Measurements from ENCODE around the gene CDK14. TPM values are rescaled to one million over a fixed set of nuclear protein-coding genes. Genes with fewer than 3 reads are reported as not detected.
A peak's percentile ranks its signal among the peaks of the same experiment; 100 is the strongest.

The CDK14 gene
- 1 to 10 TPM in 2 of 4 donors, under 1 TPM in 2; 0.38 to 3.6 (median 1.3) TPM for total RNA-seq

DNA sequence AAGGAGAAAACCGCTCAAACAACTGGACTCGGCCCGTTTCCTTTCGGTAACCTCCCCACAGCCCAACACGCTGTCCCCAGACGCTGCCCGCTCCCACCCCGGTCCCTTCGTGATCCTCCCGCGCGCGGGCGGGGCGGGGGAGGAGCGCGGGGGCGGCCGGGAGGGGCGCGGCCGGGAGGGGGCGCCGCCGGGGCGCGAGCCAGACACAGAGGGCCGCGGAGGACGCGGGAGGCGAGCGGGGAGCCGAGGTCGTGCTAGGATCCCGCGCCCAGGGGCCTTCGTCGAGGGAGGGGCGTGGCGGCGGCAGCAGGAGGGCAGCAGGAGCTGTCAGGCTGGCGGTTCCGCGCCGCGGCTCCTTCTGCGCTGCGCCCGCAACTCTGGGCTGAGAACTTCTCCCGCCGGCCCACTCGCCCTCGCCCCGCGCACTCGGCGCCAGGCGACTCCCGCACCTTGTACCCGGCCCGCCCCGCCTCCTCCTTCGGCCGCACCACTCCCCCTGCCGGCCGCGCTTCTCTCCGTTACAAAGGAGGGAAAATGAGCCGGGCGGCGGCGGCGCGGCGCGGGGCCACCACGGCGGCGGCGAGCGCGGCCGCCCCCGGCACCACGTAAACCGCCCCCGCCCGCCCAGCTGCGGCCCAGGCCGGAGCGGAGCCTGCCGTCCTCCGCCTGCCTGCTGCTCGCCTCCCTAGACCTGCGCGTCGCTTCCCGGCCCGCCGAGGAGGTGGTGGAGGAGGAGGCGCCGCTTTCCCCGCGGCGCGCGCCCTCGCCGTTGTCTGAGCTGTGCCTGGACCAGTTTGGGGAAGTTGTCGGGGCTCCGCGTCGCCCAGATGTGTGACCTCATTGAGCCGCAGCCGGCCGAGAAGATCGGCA lies at the start of gene CDK14:
Gene CDK14, plus strand, starts transcription at position 521 of the 870 bp plus-strand sequence. Its CDS starts 307 bp downstream, at position 828.
- TF ChIP-seq POLR2A (IDR thresholded peaks at IDR 0.05) = peak in 1 of 4 donors; percentile 18
- TF ChIP-seq, protein P1, sequence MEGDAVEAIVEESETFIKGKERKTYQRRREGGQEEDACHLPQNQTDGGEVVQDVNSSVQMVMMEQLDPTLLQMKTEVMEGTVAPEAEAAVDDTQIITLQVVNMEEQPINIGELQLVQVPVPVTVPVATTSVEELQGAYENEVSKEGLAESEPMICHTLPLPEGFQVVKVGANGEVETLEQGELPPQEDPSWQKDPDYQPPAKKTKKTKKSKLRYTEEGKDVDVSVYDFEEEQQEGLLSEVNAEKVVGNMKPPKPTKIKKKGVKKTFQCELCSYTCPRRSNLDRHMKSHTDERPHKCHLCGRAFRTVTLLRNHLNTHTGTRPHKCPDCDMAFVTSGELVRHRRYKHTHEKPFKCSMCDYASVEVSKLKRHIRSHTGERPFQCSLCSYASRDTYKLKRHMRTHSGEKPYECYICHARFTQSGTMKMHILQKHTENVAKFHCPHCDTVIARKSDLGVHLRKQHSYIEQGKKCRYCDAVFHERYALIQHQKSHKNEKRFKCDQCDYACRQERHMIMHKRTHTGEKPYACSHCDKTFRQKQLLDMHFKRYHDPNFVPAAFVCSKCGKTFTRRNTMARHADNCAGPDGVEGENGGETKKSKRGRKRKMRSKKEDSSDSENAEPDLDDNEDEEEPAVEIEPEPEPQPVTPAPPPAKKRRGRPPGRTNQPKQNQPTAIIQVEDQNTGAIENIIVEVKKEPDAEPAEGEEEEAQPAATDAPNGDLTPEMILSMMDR (IDR thresholded peaks at IDR 0.05) = peak in 4 of 6 experiments; percentile 30 to 60 (median 40)
- H3K27me3 ChIP-seq = peaks cover 0 to 18% (median 0%) of the 10 kb centered on the region in 4 donors
- no peak for DNase-seq
- WGBS, 2 donors = 0% methylated on average over 1 to 6 of the region's 118 CpGs
- H3K36me3 ChIP-seq = no peaks in the 10 kb centered on the region
- H3K4me1 ChIP-seq = peaks cover 5 to 29% (median 7%) of the 10 kb centered on the region in 3 donors
- intact Hi-C loops (cut with DNase I) = no loop called here
- peak within 1 kb of the TSS; percentile 28 to 88 (median 70) for H3K27ac ChIP-seq
- peak within 1 kb of the TSS; percentile 50 to 75 (median 64) for H3K4me3 ChIP-seq
- H3K9me3 ChIP-seq = no peaks in the 10 kb centered on the region

DNA sequence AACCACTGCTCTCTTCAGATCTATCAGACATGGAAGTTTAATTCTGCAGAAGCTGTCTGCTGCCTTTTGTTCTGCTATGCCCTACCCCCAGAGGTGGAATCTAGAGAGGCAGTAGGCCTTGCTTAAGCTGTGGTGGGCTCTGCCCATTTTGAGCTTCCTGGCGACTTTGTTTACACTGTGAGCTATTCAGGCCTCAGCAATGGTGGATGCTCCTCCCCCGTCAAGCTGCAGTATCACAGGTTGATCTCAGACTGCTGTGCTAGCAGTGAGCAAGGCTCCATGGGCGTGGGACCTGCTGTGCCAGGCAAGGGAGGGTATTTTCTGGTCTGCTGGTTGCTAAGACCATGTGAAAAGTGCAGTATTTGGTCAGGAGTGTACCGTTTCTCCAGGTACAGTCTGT lies 45.1 kb upstream of the CDK14 start:
- H3K9me3 ChIP-seq = no peaks in the 10 kb centered on the region
- intact Hi-C loops (cut with DNase I) = no loop called here
- H3K27me3 ChIP-seq = no peaks in the 10 kb centered on the region
- TF ChIP-seq POLR2A (IDR thresholded peaks at IDR 0.05) = no peak
- TF ChIP-seq, protein P1 (IDR thresholded peaks at IDR 0.05) = no peak
- no peak overlapping the region for H3K27ac ChIP-seq
- no peak overlapping the region for H3K4me3 ChIP-seq
- DNase-seq = no peak
- WGBS, 2 donors = 20 to 50% methylated on average over 1 to 4 of the region's 4 CpGs
- H3K36me3 ChIP-seq = no peaks in the 10 kb centered on the region
- H3K4me1 ChIP-seq = no peaks in the 10 kb centered on the region

DNA sequence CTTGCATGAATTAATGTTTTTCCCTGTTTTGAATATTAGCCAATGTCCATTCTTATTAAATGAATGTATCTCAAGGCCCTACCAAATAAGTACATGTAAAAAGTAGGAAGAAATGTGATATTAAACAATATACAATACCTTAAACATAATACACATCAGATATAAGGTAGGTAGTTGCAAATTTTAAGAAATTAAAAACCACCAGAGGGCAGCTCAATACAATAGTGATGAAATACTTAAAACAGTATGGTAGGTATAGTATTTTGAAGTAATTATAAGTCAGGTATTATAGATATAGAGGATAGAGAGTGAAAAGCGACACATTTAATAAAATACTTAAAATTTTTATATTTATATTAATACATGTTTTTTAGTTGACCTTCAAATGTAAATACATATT lies 43.6 kb upstream of the CDK14 start:
- H3K4me3 ChIP-seq = no peak overlapping the region
- H3K27ac ChIP-seq = no peak overlapping the region
- no peaks in the 10 kb centered on the region for H3K4me1 ChIP-seq
- H3K9me3 ChIP-seq = no peaks in the 10 kb centered on the region
- WGBS, 2 donors = 67 to 78% methylated on average over 1 of the region's 1 CpG
- no peaks in the 10 kb centered on the region for H3K36me3 ChIP-seq
- no peak for DNase-seq
- no peak for TF ChIP-seq POLR2A (IDR thresholded peaks at IDR 0.05)
- TF ChIP-seq, protein P1 (IDR thresholded peaks at IDR 0.05) = peak in 2 of 6 experiments; percentile 5 to 15
- intact Hi-C loops (cut with DNase I) = no loop called here
- H3K27me3 ChIP-seq = no peaks in the 10 kb centered on the region

DNA sequence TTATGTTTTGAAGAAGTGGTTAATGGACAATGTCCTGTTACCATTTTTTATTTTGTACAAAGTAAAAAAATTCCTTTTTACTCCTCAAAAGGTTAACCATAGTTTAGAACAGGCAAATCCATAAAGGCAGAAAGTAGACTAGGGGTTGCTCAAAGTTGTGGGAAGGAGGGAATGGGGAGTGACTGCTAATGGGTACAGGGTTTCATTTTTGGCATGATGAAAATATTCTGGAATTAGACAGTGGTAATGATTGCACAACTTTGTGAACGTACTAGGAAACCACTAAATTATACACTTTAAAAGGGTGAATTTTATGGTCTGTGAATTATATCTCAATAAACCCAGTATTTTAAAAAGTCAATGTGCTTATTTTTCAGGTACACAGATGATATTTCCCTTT lies 35.4 kb upstream of the CDK14 start:
- no peak for DNase-seq
- intact Hi-C loops (cut with DNase I) = no loop called here
- Histone ChIP-seq H3K27me3 (no peaks in the 10 kb centered on the region), H3K27ac (no peak overlapping the region), H3K4me3 (no peak overlapping the region), H3K9me3 (no peaks in the 10 kb centered on the region), H3K36me3 (no peaks in the 10 kb centered on the region), H3K4me1 (no peaks in the 10 kb centered on the region)
- WGBS, 2 donors = 14 to 23% methylated on average over 1 of the region's 1 CpG
- TF ChIP-seq, protein P1 (IDR thresholded peaks at IDR 0.05) = no peak

DNA sequence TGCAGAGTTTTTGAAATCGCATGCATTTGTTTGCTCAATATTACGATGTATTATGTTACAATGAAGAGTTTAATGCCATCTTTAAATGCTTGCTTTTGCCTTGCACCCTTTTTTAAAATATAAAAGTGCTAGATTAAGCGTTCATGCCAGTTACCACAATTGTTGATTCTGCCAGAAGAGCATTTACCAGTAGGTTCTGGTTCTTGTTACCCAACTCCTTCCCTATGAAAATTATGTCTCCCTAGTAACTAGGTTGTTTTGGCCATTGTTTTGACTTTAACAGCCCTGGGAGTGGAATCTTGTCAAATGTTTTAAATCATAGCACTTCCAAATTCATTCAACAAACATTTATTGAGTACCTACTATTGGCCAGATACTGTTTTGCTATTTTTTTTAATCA lies 32.8 kb upstream of the CDK14 start:
- Histone ChIP-seq H3K4me3 (no peak overlapping the region), H3K27me3 (no peaks in the 10 kb centered on the region), H3K27ac (no peak overlapping the region), H3K36me3 (no peaks in the 10 kb centered on the region), H3K9me3 (no peaks in the 10 kb centered on the region), H3K4me1 (no peaks in the 10 kb centered on the region)
- WGBS, 2 donors = 32 to 50% methylated on average over 3 of the region's 3 CpGs
- no peak for TF ChIP-seq POLR2A (IDR thresholded peaks at IDR 0.05)
- TF ChIP-seq, protein P1 (IDR thresholded peaks at IDR 0.05) = no peak
- intact Hi-C loops (cut with DNase I) = no loop called here
- no peak for DNase-seq

Data from esophagus squamous epithelium (tissue), 5 donors.